GM21447 (cell line): Measurements from ENCODE around the gene PRSS8.
A peak's percentile ranks its signal among the peaks of the same experiment; 100 is the strongest.
"Not testable (repeated sequence)": the region's sequence is repeated elsewhere in the genome, so short reads cannot be mapped to it uniquely, and the experiment has no call there.

Experiments used
- ATAC-seq: cut with Tn5 transposase; IDR thresholded peaks from one replicate; pipeline ENCODE4 v1.9.1; 2021; ENCODE audit not compliant: unreplicated experiment

PRSS8 gene

DNA sequence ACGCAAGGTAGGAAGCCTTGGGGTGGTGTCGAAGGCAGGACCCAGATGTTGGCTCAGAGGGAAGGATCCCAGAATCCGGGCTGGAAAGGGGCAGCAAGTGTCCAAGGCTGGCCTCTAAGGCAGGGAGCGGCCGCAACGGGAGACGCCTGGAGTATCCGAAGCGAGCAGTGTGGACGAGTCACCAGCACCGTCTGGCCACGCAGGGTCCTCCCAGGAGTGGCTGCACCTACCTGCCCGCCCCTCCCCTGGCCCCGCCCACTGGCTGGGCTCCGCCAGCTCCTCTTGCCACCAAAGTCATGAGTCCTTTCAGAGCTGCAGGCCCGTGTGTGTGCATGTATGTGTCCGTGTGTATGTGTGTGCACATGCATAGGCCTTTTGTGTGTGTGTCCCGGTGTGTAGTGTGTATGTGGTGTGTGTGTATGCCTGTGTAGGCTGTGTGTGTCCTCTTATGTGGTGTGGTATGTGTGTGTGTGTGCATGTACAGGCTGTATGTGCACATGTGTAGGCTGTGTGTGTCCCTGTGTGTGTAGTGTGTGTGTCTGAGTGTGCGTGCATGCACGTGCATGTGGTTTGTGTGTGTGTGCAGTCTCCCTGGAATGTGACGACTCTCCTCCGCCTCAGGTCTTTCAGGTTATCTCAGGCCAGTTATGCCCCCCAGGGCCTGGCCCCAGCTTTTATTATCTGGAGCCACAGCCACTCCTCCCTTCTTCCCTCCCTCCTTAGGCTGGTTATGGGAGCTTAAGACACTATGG, at the start of gene PRSS8:
PRSS8 (minus strand) TSS at position 193 of the 752 bp plus-strand sequence. CDS start 229 bp downstream, outside the sequence.
- no peak for ATAC-seq

DNA sequence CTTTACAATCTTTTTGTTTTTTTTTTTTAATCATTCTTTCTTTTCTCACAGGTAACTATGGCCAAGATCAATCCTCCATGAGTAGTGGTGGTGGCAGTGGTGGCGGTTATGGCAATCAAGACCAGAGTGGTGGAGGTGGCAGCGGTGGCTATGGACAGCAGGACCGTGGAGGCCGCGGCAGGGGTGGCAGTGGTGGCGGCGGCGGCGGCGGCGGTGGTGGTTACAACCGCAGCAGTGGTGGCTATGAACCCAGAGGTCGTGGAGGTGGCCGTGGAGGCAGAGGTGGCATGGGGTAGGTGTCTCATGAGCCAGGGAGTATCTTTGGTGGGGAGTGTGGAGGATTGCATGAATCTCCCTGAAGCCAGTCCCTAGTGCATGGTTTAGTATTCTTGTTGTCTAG, 49.4 kb upstream of the PRSS8 start:
- ATAC-seq: no peak

GRCh38 chr16:31183432-31184428, 48.2 kb upstream of the PRSS8 start:
- ATAC-seq: no peak

GRCh38 chr16:31182391-31182790, 46.9 kb upstream of the PRSS8 start:
- no peak for ATAC-seq

GRCh38 chr16:31181102-31181830, 45.7 kb upstream of the PRSS8 start:
- no peak for ATAC-seq

- peak; percentile 43 for ATAC-seq
Observed at GRCh38 chr16:31179747-31180459, 44.4 kb upstream of the PRSS8 start, which contains the start of gene FUS. TSS of gene FUS (plus strand) at chr16:31180139. CDS start at chr16:31180215, 76 bp downstream.

- peak; percentile 0 for ATAC-seq
Observed at GRCh38 chr16:31179219-31179746, 43.8 kb upstream of the PRSS8 start.

DNA sequence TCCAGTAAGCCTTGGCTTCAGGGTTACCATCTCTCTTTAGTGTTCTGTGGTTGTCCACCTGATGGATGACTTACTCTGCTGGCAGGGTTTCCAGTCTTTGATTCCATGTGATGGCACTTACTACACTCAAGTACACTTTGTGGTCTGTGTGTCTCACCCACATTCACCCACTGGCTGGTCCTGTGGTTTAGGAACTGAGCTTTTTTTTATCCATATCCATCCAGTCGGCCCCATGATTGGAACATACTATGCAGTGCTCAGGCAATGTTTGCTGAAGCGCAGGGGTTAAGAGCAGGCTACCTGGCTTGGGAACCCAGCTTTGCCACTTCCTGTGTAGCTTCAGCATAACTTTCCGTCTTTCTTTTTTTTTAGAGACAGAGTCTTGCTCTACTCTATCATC, 41.6 kb upstream of the PRSS8 start:
- ATAC-seq: no peak

- ATAC-seq: not testable (repeated sequence)
Observed at GRCh38 chr16:31170048-31170447, 34.5 kb upstream of the PRSS8 start.

GRCh38 chr16:31168848-31169247, 33.3 kb upstream of the PRSS8 start:
- ATAC-seq: no peak

GRCh38 chr16:31167315-31167714, 31.8 kb upstream of the PRSS8 start:
- ATAC-seq: no peak

GRCh38 chr16:31157136-31157535, 21.6 kb upstream of the PRSS8 start:
- ATAC-seq: no peak

- ATAC-seq: not testable (repeated sequence)
Observed at GRCh38 chr16:31150976-31151375, 15.4 kb upstream of the PRSS8 start.

GRCh38 chr16:31149894-31150890, 14.7 kb upstream of the PRSS8 start, which contains the start of gene PRSS36:
TSS of gene PRSS36 (minus strand) at chr16:31150066. CDS start at chr16:31150035, 31 bp downstream.
- ATAC-seq: no peak

DNA sequence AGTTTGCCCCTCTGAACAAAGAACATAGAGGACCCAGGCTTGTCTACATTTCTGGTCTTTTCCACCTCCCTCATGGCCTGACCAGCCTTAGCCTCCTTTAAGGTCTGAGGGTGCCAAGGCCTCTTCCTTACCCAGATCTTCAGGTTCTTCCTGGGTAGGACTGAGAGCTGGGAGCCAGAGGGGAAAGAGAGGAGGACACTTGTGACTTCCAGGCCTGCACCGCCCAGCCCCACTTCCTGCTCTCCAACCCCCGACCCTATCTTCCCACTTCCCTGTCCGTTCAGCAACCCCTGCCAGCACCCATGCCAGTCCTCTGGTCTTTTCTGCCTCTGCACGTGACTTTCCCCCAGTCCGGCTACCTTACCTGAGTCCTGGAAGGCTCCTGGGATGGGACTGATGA, 13.8 kb upstream of the PRSS8 start:
- no peak for ATAC-seq

GRCh38 chr16:31148896-31149295, 13.4 kb upstream of the PRSS8 start:
- ATAC-seq: no peak

- ATAC-seq: no peak
Observed at GRCh38 chr16:31148281-31148728, 12.8 kb upstream of the PRSS8 start.

DNA sequence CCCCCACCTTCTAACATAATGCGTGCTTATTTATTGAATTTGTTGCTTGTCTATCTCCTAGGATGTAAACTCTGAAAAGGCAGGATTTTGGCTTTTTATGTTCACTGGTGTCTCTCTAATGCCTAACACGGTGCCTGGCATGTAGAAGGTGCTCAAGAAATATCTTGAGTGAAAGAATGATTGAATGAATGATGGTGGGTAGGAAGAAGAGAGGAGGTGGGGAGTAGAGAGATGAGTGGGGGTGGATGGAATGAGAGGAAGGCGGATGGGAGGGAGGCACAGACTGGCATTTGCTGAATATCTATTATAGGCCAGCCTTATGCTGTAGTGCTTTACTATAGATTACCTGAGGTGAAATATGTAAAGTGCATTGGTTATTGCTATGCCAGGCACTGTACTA, 12.0 kb upstream of the PRSS8 start:
- no peak for ATAC-seq
